H9 (cell line): ENCODE measurements around the gene FGD5. TPM values are rescaled to one million over a fixed set of nuclear protein-coding genes. Genes with fewer than 3 reads are reported as not detected.

Experiments
- DNase-seq: peaks from one replicate; pipeline ENCODE4 v3.0.0-alpha.2; 2017
- H2AFZ ChIP-seq: one replicate; pipeline ENCODE4 v1.6.1; 2013; ENCODE audit warnings: mild to moderate bottlenecking, low read length, control low read depth, moderate library complexity
- H2AK5ac ChIP-seq: 2 replicates; pipeline ENCODE4 v1.6.1; 2013; ENCODE audit warnings: low read length, control low read depth, mixed read lengths; ENCODE audit not compliant: insufficient read length
- H2BK120ac ChIP-seq: one replicate; pipeline ENCODE4 v1.6.1; 2013; ENCODE audit warnings: low read depth, mild to moderate bottlenecking, low read length, control low read depth, inconsistent platforms; ENCODE audit not compliant: poor library complexity, severe bottlenecking
- H2BK12ac ChIP-seq: 2 replicates; pipeline ENCODE4 v1.6.1; 2013; ENCODE audit warnings: low read length, control low read depth, mixed read lengths, low read depth; ENCODE audit not compliant: insufficient read length
- H2BK15ac ChIP-seq: 2 replicates; pipeline ENCODE4 v1.6.1; 2013; ENCODE audit warnings: low read depth, low read length, control low read depth
- H2BK20ac ChIP-seq: one replicate; pipeline ENCODE4 v1.6.1; 2013; ENCODE audit warnings: low read depth, mild to moderate bottlenecking, low read length, control low read depth, inconsistent platforms; ENCODE audit not compliant: poor library complexity, severe bottlenecking
- H2BK5ac ChIP-seq: 2 replicates; pipeline ENCODE4 v1.6.1; 2013; ENCODE audit warnings: low read length, control low read depth, mixed read lengths; ENCODE audit not compliant: insufficient read length
- H3K14ac ChIP-seq: 2 replicates; pipeline ENCODE4 v1.6.1; 2013; ENCODE audit warnings: low read length, control low read depth; ENCODE audit not compliant: insufficient read depth
- H3K18ac ChIP-seq: 2 replicates; pipeline ENCODE4 v1.6.1; 2013; ENCODE audit warnings: low read depth, mild to moderate bottlenecking, mixed read lengths, low read length, control low read depth; ENCODE audit not compliant: insufficient read length
- H3K23ac ChIP-seq: 2 replicates; pipeline ENCODE4 v1.6.1; 2013; ENCODE audit warnings: low read length, control low read depth, mixed read lengths, low read depth; ENCODE audit not compliant: insufficient read length
- H3K23me2 ChIP-seq: 2 replicates; pipeline ENCODE4 v1.6.1; 2013; ENCODE audit warnings: low read depth, mild to moderate bottlenecking, mixed read lengths, low read length, control low read depth; ENCODE audit not compliant: insufficient read length, poor library complexity, severe bottlenecking
- H3K27ac ChIP-seq: 2 replicates; pipeline ENCODE4 v1.5.1; 2013; ENCODE audit warnings: low read length, control low read depth, mixed read lengths, low read depth; ENCODE audit not compliant: insufficient read length
- H3K27me3 ChIP-seq: 2 replicates; pipeline ENCODE4 v1.6.1; 2013; ENCODE audit warnings: low read length, control low read depth, inconsistent platforms; ENCODE audit not compliant: insufficient read depth
- H3K4ac ChIP-seq: 2 replicates; pipeline ENCODE4 v1.6.1; 2013; ENCODE audit warnings: low read depth, mild to moderate bottlenecking, control low read depth, inconsistent platforms, low read length, moderate library complexity
- H3K4me1 ChIP-seq: 2 replicates; pipeline ENCODE4 v1.6.1; 2013; ENCODE audit warnings: low read length, control low read depth, inconsistent platforms; ENCODE audit not compliant: insufficient read depth
- H3K4me2 ChIP-seq: 2 replicates; pipeline ENCODE4 v1.6.1; 2013; ENCODE audit warnings: low read length, control low read depth, mixed read lengths; ENCODE audit not compliant: insufficient read length, insufficient read depth
- H3K56ac ChIP-seq: 2 replicates; pipeline ENCODE4 v1.6.1; 2013; ENCODE audit warnings: low read depth, mild to moderate bottlenecking, mixed read lengths, low read length, control low read depth; ENCODE audit not compliant: insufficient read length
- H3K79me1 ChIP-seq: 2 replicates; pipeline ENCODE4 v1.6.1; 2013; ENCODE audit warnings: low read depth, mild to moderate bottlenecking, moderate library complexity, low read length, control low read depth, inconsistent platforms; ENCODE audit not compliant: insufficient read depth, poor library complexity, severe bottlenecking
- H3K79me2 ChIP-seq: 2 replicates; pipeline ENCODE4 v1.6.1; 2013; ENCODE audit warnings: low read length, control low read depth, inconsistent platforms; ENCODE audit not compliant: insufficient read depth
- H3K9ac ChIP-seq: 2 replicates; pipeline ENCODE4 v1.6.1; 2013; ENCODE audit warnings: low read length, control low read depth, mixed read lengths; ENCODE audit not compliant: insufficient read length; ENCODE audit errors: extremely low read depth
- H3K9me3 ChIP-seq: one replicate; pipeline ENCODE4 v1.6.1; 2013; ENCODE audit warnings: low read depth, low read length, inconsistent platforms; ENCODE audit not compliant: control insufficient read depth
- H3T11ph ChIP-seq: one replicate; pipeline ENCODE4 v1.6.1; 2013; ENCODE audit warnings: mild to moderate bottlenecking, low read length, control low read depth, inconsistent platforms
- H4K20me1 ChIP-seq: one replicate; pipeline ENCODE4 v1.6.1; 2013; ENCODE audit not compliant: control insufficient read depth, insufficient read length, insufficient read depth
- H4K5ac ChIP-seq: 2 replicates; pipeline ENCODE4 v1.6.1; 2013; ENCODE audit warnings: low read depth, mild to moderate bottlenecking, mixed read lengths, low read length, control low read depth; ENCODE audit not compliant: insufficient read length
- H4K8ac ChIP-seq: replicated peaks from 2 replicates; pipeline ENCODE4 v1.6.1; 2013; ENCODE audit warnings: low read length, control low read depth, mixed read lengths, low read depth; ENCODE audit not compliant: insufficient read length
- H4K91ac ChIP-seq: 2 replicates; pipeline ENCODE4 v1.6.1; 2013; ENCODE audit warnings: low read depth, mild to moderate bottlenecking, moderate library complexity, mixed read lengths, low read length, control low read depth; ENCODE audit not compliant: insufficient read length
- H3K27ac Mint-ChIP-seq, 3 experiments: 2 replicates in 2 of 3; 3 replicates in 1 of 3; pipeline ENCODE4 v1.8.0; 2020 to 2021; ENCODE audit warnings: mixed read lengths in 3 of 3, mild to moderate bottlenecking in 1 of 3, moderate library complexity in 1 of 3
- H3K27me3 Mint-ChIP-seq: 2 replicates; pipeline ENCODE4 v1.8.0; 2021; ENCODE audit warnings: low read depth, mild to moderate bottlenecking, moderate library complexity, mixed read lengths
- H3K36me3 Mint-ChIP-seq, 3 experiments: 2 replicates in 2 of 3; 3 replicates in 1 of 3; pipeline ENCODE4 v1.8.0; 2020 to 2021; ENCODE audit warnings: low read depth in 3 of 3, mixed read lengths in 3 of 3; ENCODE audit not compliant: insufficient read depth in 1 of 3
- H3K4me1 Mint-ChIP-seq, 2 experiments: 2 replicates each; pipeline ENCODE4 v1.8.0; 2020; ENCODE audit warnings: mixed read lengths in 2 of 2
- H3K4me3 Mint-ChIP-seq, 2 experiments: 2 replicates in 1 of 2; 3 replicates in 1 of 2; pipeline ENCODE4 v1.8.0; 2020 to 2021; ENCODE audit warnings: mild to moderate bottlenecking in 2 of 2, mixed read lengths in 2 of 2, moderate library complexity in 1 of 2
- H3K9me3 Mint-ChIP-seq, 2 experiments: 2 replicates in 1 of 2; 3 replicates in 1 of 2; pipeline ENCODE4 v1.8.0; 2020; ENCODE audit warnings: mild to moderate bottlenecking in 2 of 2, mixed read lengths in 2 of 2, moderate library complexity in 1 of 2
- CTCF ChIP-seq: fragments of 200-600 bp; sonication (generic); conservative IDR thresholded peaks from 3 replicates; pipeline ENCODE4 v1.8.0; 2021; ENCODE audit warnings: antibody characterized with exemption, mild to moderate bottlenecking
- total RNA-seq: library from RNA; stranded (reverse); gene quantifications from 2 replicates; pipeline ENCODE4 v1.2.1, GENCODE V29; 2021

The FGD5 gene
- total RNA-seq, 1 experiment from 2014 or later: 7.8 TPM

- H4K91ac ChIP-seq: no peak overlapping the region
- H2BK20ac ChIP-seq: no peak overlapping the region
- H2AFZ ChIP-seq: no peak overlapping the region
- no peaks in the 10 kb centered on the region for H4K20me1 ChIP-seq
- DNase-seq: no peak
- Mint-ChIP-seq H3K4me3 (no peak overlapping the region), H3K36me3 (no peaks in the 10 kb centered on the region), H3K27ac (no peak overlapping the region), H3K4me1 (peaks cover 16 to 33% of the 10 kb centered on the region in 2 experiments), H3K9me3 (no peaks in the 10 kb centered on the region; a peak in 1 of 5 replicates), H3K27me3 (peaks cover 74% of the 10 kb centered on the region)
- H2AK5ac ChIP-seq: no peak overlapping the region
- no peak overlapping the region for H4K5ac ChIP-seq
- no peak overlapping the region for H3K14ac ChIP-seq
- H3K4me2 ChIP-seq: no peak overlapping the region
- H3T11ph ChIP-seq: no peak overlapping the region
- H3K79me1 ChIP-seq: no peaks in the 10 kb centered on the region
- H4K8ac ChIP-seq: no peak overlapping the region
- no peak overlapping the region for H2BK15ac ChIP-seq
- H3K4ac ChIP-seq: no peak overlapping the region
- no peaks in the 10 kb centered on the region; the same call in 1 of the 2 replicates for H3K4me1 ChIP-seq
- H3K18ac ChIP-seq: no peak overlapping the region
- no peak overlapping the region for H2BK120ac ChIP-seq
- no peak overlapping the region for H2BK5ac ChIP-seq
- peaks cover 12% of the 10 kb centered on the region for H3K23me2 ChIP-seq
- no peak overlapping the region for H3K23ac ChIP-seq
- no peak overlapping the region for H3K27ac ChIP-seq
- H3K79me2 ChIP-seq: no peaks in the 10 kb centered on the region
- TF ChIP-seq CTCF: no peak
- H2BK12ac ChIP-seq: no peak overlapping the region
- H3K9me3 ChIP-seq: no peaks in the 10 kb centered on the region
- H3K56ac ChIP-seq: no peak overlapping the region
- H3K27me3 ChIP-seq: peaks cover 9% of the 10 kb centered on the region; the same call in 1 of the 2 replicates
- no peak overlapping the region for H3K9ac ChIP-seq
These were observed 10.7 kb upstream of the FGD5 start for GRCh38 chr3:14808025-14808424.
